ENCODE results near the gene TEF.

GRCh38 chr22:41397143-41397811 is 15.5 kb downstream of the TEF start:
- TF ChIP-seq CTCF (IDR thresholded peaks at IDR 0.05 in 2 of 3, conservative IDR thresholded peaks at IDR 0.05 in 1 of 3; ENCODE audit: insufficient read depth in 2 of 3, low read depth in 1 of 3, low read length in 3 of 3) (no peak), CC2D1A (IDR thresholded peaks at IDR 0.05) (no peak), TEAD4 (IDR thresholded peaks at IDR 0.05; ENCODE audit: low read length) (no peak), TEAD4 (CRISPR knock-in tag; IDR thresholded peaks at IDR 0.05; ENCODE audit: borderline replicate concordance) (no peak), ATF3 (IDR thresholded peaks at IDR 0.05) (no peak), ATF3 (CRISPR knock-in tag; conservative IDR thresholded peaks at IDR 0.05) (no peak), BACH1 (tag; IDR thresholded peaks at IDR 0.05) (no peak), ETV6 (IDR thresholded peaks at IDR 0.05; ENCODE audit: borderline replicate concordance in 1 of 2, low read depth in 2 of 2, low read length in 1 of 2) (no peak), ETV6 (CRISPR knock-in tag; IDR thresholded peaks at IDR 0.05; ENCODE audit: borderline replicate concordance) (no peak), BCLAF1 (IDR thresholded peaks at IDR 0.05; ENCODE audit: borderline replicate concordance in 1 of 2, control insufficient read depth in 1 of 2, low read depth in 2 of 2, low read length in 1 of 2) (no peak), NFIC (IDR thresholded peaks at IDR 0.05) (no peak), PHF8 (IDR thresholded peaks at IDR 0.05; ENCODE audit: borderline replicate concordance, low read length) (no peak), SRF (CRISPR knock-in tag; IDR thresholded peaks at IDR 0.05) (no peak), JUN (IDR thresholded peaks at IDR 0.05; ENCODE audit: borderline replicate concordance, low read depth, low read length) (no peak), JUN (CRISPR knock-in tag; IDR thresholded peaks at IDR 0.05; ENCODE audit: borderline replicate concordance) (no peak), POLR2A (conservative IDR thresholded peaks at IDR 0.05) (no peak)
